Sigmoid colon (tissue), 7 donors: Measurements from ENCODE around the gene SH2B3. TPM values are rescaled to one million over a fixed set of nuclear protein-coding genes. Genes with fewer than 3 reads are reported as not detected.

Experiments used
- DNase-seq: peaks from one replicate; pipeline ENCODE4 v3.0.0-alpha.2; 2019
- H3K27ac ChIP-seq, 4 donors: fragments of 200-600 bp; sonication (generic); one replicate each; pipeline ENCODE4 v1.5.1; 2016 to 2019; ENCODE audit warnings: mild to moderate bottlenecking in 1 of 4
- H3K27me3 ChIP-seq, 3 donors: fragments of 200-600 bp; sonication (generic); one replicate each; pipeline ENCODE4 v1.5.1; 2019; ENCODE audit warnings: mild to moderate bottlenecking in 1 of 3
- H3K36me3 ChIP-seq, 4 donors: fragments of 200-600 bp; sonication (generic); one replicate each; pipeline ENCODE4 v1.5.1; 2016 to 2019
- H3K4me1 ChIP-seq, 4 donors: fragments of 200-600 bp; sonication (generic); one replicate each; pipeline ENCODE4 v1.5.1; 2017 to 2019
- H3K4me3 ChIP-seq, 4 donors: fragments of 200-600 bp; sonication (generic); one replicate each; pipeline ENCODE4 v1.5.1; 2017 to 2019; ENCODE audit warnings: mild to moderate bottlenecking in 2 of 4, moderate library complexity in 1 of 4
- H3K9me3 ChIP-seq, 4 donors: fragments of 200-600 bp in 3 of 4; sonication (generic) in 3 of 4; one replicate each; pipeline versions ENCODE4 v1.5.1 to v1.6.1; 2013 to 2019
- EP300 ChIP-seq, 4 donors: sonication (generic); formaldehyde crosslinking; IDR thresholded peaks; one replicate each; pipeline ENCODE4 v1.6.1; 2017; ENCODE audit warnings: antibody characterized with exemption in 4 of 4
- POLR2A ChIP-seq, 2 donors: fragments of 450-650 bp; IDR thresholded peaks; one replicate each; pipeline ENCODE4 v1.6.1; 2016; ENCODE audit warnings: antibody characterized with exemption in 2 of 2, mild to moderate bottlenecking in 2 of 2, moderate library complexity in 2 of 2
- POLR2AphosphoS5 ChIP-seq, 4 donors: sonication (generic); formaldehyde crosslinking; IDR thresholded peaks; one replicate each; pipeline ENCODE4 v1.6.1; 2017; ENCODE audit warnings: antibody characterized with exemption in 4 of 4
- WGBS, 2 donors: extraction: QIAGEN DNeasy Blood & Tissue Kit; methylation state at CpG; one replicate each; pipeline ENCODE4 v1.1.7; 2013; 5-methylcytosine and 5-hydroxymethylcytosine counted together
- intact Hi-C: fragments of 100-400 bp; cut with DNase I; formaldehyde crosslinking; loops from one replicate; pipeline ENCODE4 v1.15.1; 2023
- polyA plus RNA-seq, 3 donors: library from polyadenylated mRNA; stranded (reverse); fragments of 200-250 nt; gene quantifications; one replicate each; pipeline ENCODE4 v1.2.3, GENCODE V29; 2013
- total RNA-seq, 4 donors: library from RNA; depleted of rRNA; stranded (reverse); fragments of >200 nt; gene quantifications; one replicate each; pipeline ENCODE4 v1.1.0, GENCODE V29; 2016
- TF ChIP-seq, protein P1 (sequence below), 4 experiments: fragments of 450-650 bp in 3 of 4; fragments of 200-600 bp in 1 of 4; IDR thresholded peaks; one replicate each; pipeline ENCODE4 v1.5.1; 2016 to 2019; ENCODE audit warnings: antibody characterized with exemption in 4 of 4, mild to moderate bottlenecking in 3 of 4, moderate library complexity in 2 of 4
- donor health status: healthy with polysubstance abuse.
- donor health status: Bipolar disorder and iron deficiency.
- donor health status: healthy.

Gene SH2B3
- total and polyA plus RNA-seq, 7 donors = 10.4 to 32.5 (median 14.1) TPM

DNA sequence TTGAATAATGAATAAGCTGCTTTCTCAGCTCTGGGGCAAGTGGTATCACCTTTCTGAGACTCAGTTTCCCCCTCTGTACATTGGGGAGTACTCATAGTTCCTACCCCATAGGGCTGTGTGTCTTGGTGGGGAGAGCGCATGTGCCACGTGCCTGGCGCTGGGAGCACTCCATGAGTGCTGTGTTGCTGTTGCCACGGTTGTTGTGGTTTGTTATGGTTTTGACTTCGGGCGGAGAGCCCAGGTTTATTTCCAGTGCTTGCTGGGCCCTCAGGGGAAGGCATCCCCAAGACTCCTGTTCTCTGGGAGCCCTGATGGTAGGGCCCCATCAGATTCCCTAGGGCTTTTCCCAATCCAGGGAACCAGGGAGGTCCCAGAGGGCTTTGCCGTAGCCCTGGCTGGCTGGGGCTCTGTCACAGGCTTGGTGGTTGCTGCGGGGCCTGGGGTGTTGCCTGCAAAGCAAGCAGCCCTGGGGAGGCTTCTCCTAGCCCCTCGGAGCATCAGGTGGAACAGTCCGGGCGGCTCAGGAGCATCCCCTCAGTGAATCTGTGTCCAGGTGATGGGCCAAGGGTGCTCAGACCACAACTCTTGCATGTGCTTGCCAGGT is 18.6 kb downstream of the SH2B3 start:
- WGBS, 2 donors = 84 to 86% methylated on average over 11 of the region's 11 CpGs
- Histone ChIP-seq H3K36me3 (peaks cover 3 to 18% (median 6%) of the 10 kb centered on the region in 4 donors), H3K4me1 (peaks cover 0 to 40% (median 7%) of the 10 kb centered on the region in 4 donors), H3K27me3 (no peaks in the 10 kb centered on the region), H3K27ac (no peak overlapping the region), H3K4me3 (no peak overlapping the region), H3K9me3 (no peaks in the 10 kb centered on the region)
- intact Hi-C loops = no loop called here
- no peak for DNase-seq
- TF ChIP-seq, protein P1, sequence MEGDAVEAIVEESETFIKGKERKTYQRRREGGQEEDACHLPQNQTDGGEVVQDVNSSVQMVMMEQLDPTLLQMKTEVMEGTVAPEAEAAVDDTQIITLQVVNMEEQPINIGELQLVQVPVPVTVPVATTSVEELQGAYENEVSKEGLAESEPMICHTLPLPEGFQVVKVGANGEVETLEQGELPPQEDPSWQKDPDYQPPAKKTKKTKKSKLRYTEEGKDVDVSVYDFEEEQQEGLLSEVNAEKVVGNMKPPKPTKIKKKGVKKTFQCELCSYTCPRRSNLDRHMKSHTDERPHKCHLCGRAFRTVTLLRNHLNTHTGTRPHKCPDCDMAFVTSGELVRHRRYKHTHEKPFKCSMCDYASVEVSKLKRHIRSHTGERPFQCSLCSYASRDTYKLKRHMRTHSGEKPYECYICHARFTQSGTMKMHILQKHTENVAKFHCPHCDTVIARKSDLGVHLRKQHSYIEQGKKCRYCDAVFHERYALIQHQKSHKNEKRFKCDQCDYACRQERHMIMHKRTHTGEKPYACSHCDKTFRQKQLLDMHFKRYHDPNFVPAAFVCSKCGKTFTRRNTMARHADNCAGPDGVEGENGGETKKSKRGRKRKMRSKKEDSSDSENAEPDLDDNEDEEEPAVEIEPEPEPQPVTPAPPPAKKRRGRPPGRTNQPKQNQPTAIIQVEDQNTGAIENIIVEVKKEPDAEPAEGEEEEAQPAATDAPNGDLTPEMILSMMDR (IDR thresholded peaks at IDR 0.05) = no peak
- TF ChIP-seq EP300 (IDR thresholded peaks at IDR 0.05) (no peak), POLR2A (IDR thresholded peaks at IDR 0.05) (no peak), POLR2AphosphoS5 (IDR thresholded peaks at IDR 0.05) (no peak)

DNA sequence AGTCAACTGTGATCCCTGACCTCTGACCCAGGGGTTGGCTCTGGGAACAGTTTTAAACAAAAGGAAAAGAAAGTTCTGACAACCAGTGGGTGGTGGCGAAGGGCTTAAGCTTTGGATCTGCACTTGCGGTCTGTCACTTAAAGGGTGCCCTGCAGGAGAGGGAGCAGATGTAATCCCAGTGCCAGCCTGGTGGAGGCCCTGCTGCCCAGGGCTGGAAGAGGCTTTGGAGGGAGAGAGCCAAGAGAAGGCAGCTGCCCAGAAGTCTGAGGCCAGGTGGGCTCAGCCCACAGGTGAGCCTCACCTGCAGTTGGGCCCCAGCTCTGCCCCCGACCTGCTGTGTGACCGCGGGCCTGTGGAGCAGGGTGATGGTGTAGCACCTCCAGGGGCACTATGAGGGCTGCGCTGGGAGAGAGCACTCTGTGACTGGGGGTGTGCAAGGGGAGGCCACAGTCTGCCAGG is 19.1 kb downstream of the SH2B3 start:
- 95 to 96% methylated on average over 6 of the region's 6 CpGs for WGBS, 2 donors

DNA sequence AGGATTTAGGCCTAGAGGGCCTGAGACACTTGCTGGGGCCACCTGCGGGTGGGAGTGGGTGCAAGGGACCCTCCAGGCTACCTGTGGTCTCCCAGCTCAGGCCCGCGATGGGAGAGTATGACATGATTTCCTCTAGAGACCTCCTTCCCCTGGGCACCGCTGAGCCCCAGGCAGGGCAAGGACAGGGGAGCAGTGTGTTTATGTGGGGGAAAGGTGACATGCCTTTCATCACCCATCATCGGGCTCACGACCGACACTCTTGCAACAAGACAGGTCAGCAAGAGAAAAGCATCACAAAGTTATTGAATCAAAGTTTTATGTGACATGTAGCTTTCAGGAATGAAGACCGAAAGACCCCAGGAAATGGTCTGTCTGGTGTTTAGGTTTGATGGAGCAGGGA is 19.9 kb downstream of the SH2B3 start:
- H3K4me3 ChIP-seq = no peak overlapping the region
- WGBS, 2 donors = 50 to 67% methylated on average over 8 of the region's 8 CpGs
- H3K9me3 ChIP-seq = no peaks in the 10 kb centered on the region
- intact Hi-C loops = no loop called here
- H3K36me3 ChIP-seq = peaks cover 0 to 5% (median 2%) of the 10 kb centered on the region in 4 donors
- TF ChIP-seq POLR2AphosphoS5 (IDR thresholded peaks at IDR 0.05) (no peak), POLR2A (IDR thresholded peaks at IDR 0.05) (no peak), EP300 (IDR thresholded peaks at IDR 0.05) (no peak)
- TF ChIP-seq, protein P1 (IDR thresholded peaks at IDR 0.05) = no peak
- H3K27ac ChIP-seq = no peak overlapping the region
- H3K27me3 ChIP-seq = no peaks in the 10 kb centered on the region
- no peak for DNase-seq
- H3K4me1 ChIP-seq = peaks cover 0 to 52% (median 17%) of the 10 kb centered on the region in 4 donors

More for the DNA sequence above, 19.1 kb downstream of the SH2B3 start:
- Histone ChIP-seq H3K4me3 (no peak overlapping the region), H3K27ac (no peak overlapping the region), H3K27me3 (no peaks in the 10 kb centered on the region), H3K9me3 (no peaks in the 10 kb centered on the region), H3K36me3 (peaks cover 1 to 13% (median 5%) of the 10 kb centered on the region in 4 donors), H3K4me1 (peaks cover 0 to 44% (median 9%) of the 10 kb centered on the region in 4 donors)
- intact Hi-C loops = no loop called here
- DNase-seq = no peak
- TF ChIP-seq, protein P1 (IDR thresholded peaks at IDR 0.05) = no peak
- TF ChIP-seq EP300 (IDR thresholded peaks at IDR 0.05) (no peak), POLR2AphosphoS5 (IDR thresholded peaks at IDR 0.05) (no peak), POLR2A (IDR thresholded peaks at IDR 0.05) (no peak)

DNA sequence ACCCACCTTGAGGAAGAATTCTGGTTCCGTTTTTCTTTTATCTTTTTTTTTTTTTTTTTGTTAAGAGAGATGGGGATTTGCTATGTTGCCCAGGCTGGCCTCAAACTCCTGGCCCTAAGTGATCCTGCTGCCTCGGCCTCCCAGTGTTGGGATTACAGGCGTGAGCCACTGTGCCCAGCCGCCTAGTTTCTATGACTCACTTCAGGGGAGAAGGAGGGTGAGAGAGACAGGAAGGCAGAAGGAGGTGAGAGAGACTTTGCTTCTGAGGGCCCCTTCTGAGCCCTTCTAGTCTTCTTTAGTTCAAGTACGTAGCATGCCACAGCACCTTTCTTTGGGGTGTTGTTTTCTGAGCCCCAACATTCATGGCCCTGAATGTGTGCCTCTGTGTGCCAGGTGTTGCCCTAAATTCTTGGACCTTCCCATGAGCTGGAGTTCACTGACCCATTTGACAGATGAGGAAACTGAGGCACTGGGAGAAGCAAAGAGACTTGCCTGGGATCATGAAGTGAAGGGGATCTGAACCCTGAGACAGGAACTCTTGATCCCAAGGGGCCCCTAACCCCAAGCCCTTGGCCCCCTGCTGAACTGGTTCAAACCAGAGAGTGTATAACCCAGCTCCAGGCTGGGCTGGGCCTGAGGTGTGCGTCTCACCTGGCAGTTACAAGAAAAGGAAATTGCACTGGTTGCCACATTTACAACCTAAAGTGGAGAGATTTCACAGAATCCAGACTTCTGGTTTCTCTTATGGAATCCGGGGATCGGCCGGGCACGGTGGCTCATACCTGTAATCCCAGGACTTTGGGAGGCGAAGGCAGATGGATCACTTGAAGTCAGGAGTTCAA is 20.8 kb downstream of the SH2B3 start:
- TF ChIP-seq POLR2A (IDR thresholded peaks at IDR 0.05) (no peak), POLR2AphosphoS5 (IDR thresholded peaks at IDR 0.05) (no peak), EP300 (IDR thresholded peaks at IDR 0.05) (no peak)
- TF ChIP-seq, protein P1 (IDR thresholded peaks at IDR 0.05) = no peak
- H3K27ac ChIP-seq = no peak overlapping the region
- no peak overlapping the region for H3K4me3 ChIP-seq

More for the DNA sequence above, 20.8 kb downstream of the SH2B3 start:
- no peak for DNase-seq
- intact Hi-C loops = no loop called here
- WGBS, 2 donors = 44 to 68% methylated on average over 11 of the region's 11 CpGs
- Histone ChIP-seq H3K4me1 (peaks cover 0 to 61% (median 24%) of the 10 kb centered on the region in 4 donors), H3K27me3 (no peaks in the 10 kb centered on the region), H3K9me3 (no peaks in the 10 kb centered on the region), H3K36me3 (no peaks in the 10 kb centered on the region)
